OCI-LY1 (cell line): ENCODE measurements around the gene SEC61B.

ENCODE experiments used
- EZH2 ChIP-seq: fragments of 200-600 bp; sonication (generic), shearing (Covaris generic); IDR thresholded peaks from 2 replicates; pipeline ENCODE4 v1.8.0; 2017; ENCODE audit warnings: borderline replicate concordance, mixed run types, mild to moderate bottlenecking, antibody characterized with exemption, low read length, moderate library complexity, mixed read lengths
- TF ChIP-seq, protein P1 (sequence below): fragments of 200-600 bp; sonication (generic), shearing (Covaris generic); IDR thresholded peaks from 2 replicates; pipeline ENCODE4 v1.5.1; 2017; ENCODE audit warnings: mild to moderate bottlenecking, antibody characterized with exemption, low read length, moderate library complexity, mixed read lengths

DNA sequence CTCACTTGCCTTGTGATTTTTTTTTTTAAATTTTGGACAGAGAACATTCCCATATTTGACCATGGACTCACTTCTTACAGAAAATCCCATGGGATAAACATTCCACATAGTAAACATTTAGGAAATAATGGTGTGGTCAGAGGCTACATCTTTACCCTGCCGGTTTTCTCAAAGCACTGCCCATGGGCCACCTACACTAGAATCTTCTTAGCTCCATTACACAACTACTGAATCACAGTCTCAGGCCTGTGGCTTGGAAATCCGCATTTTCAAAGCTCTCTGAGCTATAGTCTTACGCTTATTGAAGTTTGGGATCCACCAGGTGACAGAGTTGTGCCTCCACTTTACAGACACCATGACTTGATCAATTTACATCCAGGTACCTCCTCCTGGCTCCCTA lies 39.7 kb upstream of the SEC61B start:
- TF ChIP-seq, protein P1, sequence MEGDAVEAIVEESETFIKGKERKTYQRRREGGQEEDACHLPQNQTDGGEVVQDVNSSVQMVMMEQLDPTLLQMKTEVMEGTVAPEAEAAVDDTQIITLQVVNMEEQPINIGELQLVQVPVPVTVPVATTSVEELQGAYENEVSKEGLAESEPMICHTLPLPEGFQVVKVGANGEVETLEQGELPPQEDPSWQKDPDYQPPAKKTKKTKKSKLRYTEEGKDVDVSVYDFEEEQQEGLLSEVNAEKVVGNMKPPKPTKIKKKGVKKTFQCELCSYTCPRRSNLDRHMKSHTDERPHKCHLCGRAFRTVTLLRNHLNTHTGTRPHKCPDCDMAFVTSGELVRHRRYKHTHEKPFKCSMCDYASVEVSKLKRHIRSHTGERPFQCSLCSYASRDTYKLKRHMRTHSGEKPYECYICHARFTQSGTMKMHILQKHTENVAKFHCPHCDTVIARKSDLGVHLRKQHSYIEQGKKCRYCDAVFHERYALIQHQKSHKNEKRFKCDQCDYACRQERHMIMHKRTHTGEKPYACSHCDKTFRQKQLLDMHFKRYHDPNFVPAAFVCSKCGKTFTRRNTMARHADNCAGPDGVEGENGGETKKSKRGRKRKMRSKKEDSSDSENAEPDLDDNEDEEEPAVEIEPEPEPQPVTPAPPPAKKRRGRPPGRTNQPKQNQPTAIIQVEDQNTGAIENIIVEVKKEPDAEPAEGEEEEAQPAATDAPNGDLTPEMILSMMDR: no peak
- no peak for TF ChIP-seq EZH2
